GM19099 (cell line): ENCODE results near the gene OBSCN.

Experiments used
- POLR2A ChIP-seq: IDR thresholded peaks from 3 replicates; pipeline ENCODE4 v1.6.1; 2011; ENCODE audit warnings: low read depth; ENCODE audit not compliant: insufficient read length; ENCODE audit errors: extremely low read depth

The OBSCN gene, protein sequence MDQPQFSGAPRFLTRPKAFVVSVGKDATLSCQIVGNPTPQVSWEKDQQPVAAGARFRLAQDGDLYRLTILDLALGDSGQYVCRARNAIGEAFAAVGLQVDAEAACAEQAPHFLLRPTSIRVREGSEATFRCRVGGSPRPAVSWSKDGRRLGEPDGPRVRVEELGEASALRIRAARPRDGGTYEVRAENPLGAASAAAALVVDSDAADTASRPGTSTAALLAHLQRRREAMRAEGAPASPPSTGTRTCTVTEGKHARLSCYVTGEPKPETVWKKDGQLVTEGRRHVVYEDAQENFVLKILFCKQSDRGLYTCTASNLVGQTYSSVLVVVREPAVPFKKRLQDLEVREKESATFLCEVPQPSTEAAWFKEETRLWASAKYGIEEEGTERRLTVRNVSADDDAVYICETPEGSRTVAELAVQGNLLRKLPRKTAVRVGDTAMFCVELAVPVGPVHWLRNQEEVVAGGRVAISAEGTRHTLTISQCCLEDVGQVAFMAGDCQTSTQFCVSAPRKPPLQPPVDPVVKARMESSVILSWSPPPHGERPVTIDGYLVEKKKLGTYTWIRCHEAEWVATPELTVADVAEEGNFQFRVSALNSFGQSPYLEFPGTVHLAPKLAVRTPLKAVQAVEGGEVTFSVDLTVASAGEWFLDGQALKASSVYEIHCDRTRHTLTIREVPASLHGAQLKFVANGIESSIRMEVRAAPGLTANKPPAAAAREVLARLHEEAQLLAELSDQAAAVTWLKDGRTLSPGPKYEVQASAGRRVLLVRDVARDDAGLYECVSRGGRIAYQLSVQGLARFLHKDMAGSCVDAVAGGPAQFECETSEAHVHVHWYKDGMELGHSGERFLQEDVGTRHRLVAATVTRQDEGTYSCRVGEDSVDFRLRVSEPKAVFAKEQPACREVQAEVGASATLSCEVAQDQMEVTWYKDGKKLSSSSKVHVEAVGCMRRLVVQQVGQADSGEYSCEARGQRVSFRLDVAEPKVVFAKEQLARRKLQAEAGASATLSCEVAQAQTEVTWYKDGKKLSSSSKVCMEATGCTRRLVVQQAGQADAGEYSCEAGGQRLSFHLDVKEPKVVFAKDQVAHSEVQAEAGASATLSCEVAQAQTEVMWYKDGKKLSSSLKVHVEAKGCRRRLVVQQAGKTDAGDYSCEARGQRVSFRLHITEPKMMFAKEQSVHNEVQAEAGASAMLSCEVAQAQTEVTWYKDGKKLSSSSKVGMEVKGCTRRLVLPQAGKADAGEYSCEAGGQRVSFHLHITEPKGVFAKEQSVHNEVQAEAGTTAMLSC (N-terminal part only)

DNA sequence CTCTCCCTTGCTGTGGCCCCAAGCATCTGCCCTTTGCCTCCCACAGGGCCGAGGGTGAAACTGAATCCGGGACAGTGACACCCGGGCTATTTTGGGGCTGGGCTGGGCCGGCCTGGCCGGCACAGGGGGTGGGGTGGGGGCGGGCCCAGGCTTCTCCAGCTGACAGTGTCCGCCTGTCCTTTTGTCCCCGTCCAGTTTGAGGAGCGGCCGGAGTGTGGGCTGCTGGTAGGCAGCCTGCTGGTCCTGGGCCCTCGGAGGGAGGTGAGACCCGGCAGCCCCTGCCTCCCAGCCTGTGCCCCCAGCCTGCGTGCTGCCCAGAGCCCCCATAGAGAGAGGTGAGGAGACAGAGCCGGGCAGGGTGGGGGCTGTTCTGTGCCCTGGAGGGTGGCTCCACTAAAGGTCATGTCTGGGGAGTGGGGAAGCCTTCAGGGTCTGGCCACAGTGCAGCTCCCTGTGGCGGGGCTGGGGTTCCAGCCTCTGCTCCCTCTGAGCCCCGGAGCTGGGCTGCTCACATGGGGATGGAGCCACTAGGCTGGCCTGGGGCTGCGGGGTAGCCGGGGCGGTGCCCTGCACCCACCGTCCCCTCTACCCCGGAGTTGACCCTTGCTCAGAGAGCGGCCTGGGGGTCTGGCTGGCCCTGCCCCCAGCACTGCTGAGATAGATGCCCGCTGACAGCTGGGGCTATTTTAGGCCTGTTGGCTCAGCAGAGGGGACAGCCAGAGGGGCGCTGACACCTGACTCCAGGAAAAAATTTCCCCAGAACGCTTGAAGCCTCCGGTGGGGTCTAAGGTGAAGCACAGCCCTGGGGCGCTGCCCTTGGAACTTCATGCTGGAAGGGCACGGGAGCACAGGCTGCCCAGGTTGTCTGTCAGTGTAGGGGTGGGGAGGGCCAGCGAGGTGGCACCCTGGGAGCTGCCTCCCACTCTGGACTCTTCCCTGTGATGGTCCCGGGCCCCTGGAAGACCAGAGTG, at the start of gene OBSCN:
TSS of gene OBSCN (plus strand) at position 194 of the 971 bp plus-strand sequence. CDS start 3,740 bp downstream, outside the sequence.
- no peak for TF ChIP-seq POLR2A

DNA sequence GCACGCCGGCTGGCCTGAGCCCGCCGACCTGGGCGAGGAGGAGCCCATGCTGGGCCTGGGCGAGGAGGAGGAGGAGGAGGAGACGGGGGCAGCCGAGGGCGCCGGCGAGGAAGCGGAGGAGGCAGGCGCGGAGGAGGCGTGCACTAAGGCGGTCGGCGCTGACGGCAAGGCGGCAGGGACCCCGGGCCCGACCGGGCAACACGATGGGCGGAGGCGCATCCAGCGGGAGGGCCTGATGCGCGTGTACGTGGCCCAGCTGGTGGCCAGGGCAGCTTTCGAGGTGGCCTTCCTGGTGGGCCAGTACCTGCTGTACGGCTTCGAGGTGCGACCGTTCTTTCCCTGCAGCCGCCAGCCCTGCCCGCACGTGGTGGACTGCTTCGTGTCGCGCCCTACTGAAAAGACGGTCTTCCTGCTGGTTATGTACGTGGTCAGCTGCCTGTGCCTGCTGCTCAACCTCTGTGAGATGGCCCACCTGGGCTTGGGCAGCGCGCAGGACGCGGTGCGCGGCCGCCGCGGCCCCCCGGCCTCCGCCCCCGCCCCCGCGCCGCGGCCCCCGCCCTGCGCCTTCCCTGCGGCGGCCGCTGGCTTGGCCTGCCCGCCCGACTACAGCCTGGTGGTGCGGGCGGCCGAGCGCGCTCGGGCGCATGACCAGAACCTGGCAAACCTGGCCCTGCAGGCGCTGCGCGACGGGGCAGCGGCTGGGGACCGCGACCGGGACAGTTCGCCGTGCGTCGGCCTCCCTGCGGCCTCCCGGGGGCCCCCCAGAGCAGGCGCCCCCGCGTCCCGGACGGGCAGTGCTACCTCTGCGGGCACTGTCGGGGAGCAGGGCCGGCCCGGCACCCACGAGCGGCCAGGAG, 49.5 kb upstream of the OBSCN start:
- TF ChIP-seq POLR2A, result no peak

DNA sequence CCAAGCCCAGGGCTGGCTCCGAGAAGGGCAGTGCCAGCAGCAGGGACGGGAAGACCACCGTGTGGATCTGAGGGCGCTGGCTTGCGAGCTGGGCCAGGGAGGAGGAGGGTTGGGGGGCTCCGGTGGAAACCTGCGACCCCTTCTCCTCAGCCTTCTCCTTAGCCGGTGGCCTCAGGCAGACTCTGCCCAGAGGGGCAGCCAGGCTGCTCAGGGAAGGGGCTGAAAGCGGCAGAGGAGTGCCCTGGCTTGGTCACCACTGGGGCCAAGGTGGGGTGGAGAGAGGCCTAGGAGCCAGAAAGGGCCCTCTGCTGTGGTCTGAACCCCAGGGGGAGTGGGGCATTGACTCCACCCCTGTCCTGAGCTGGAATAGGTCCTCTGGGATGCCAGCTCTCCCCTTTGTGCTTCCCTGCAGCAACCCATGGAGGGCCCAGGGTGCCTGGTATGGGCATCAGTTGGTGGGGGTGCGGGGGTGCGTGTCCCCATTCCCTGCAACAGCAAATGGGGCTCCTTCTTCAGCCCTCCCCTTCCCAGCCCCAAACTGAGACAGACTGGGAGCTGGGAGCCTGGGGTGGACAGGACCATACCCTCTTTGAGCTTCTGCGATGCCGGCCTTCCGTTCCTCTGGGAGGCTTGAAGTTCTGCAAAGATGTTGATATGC, 48.7 kb upstream of the OBSCN start:
- TF ChIP-seq POLR2A, result no peak

DNA sequence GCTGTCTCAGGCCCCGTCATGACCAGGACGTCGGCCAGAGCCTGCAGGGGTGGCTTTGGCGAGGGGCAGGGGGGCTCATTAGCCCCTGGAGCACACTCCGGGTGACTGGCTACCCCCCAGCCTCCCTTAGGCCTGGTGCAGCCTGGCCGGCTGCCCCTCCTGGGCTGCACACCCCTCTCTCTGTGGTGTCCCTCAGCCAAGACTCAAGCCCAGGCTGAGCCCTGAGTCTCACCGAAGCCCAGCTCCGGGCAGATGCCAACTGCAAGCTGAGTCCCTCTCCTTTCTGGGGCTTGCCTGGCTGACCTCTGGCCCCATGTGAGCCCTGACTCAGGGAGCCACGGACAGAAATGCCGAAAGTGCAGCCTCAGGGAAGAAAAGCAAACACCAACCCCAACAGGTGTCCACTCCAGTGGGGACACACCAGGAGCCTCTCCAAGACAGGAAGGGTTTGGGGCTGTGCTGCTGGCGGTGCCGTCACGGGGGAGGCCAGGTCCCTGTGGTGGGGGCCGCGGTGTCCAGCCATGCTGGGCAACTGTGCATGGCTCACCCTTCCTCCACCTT, 47.6 kb upstream of the OBSCN start:
- no peak for TF ChIP-seq POLR2A

DNA sequence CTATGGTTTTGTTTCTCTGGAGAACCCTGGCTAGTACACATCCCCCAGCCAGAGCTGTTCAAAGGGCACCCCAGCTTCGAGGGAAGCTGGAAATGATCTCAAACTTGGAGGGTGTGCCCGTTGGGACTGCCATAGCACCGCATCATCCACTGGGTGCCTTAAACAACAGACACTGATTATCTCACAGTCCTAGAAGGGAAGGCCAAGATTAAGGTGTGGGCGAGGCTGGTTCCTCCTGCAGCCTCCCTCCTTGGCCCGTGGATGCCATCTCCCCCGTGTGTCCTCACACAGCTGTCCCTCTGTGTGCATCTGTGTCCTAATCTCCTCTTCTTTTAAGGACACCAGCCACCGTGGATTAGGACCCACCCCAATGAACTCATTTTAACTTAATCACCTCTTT, 46.5 kb upstream of the OBSCN start:
- no peak for TF ChIP-seq POLR2A

DNA sequence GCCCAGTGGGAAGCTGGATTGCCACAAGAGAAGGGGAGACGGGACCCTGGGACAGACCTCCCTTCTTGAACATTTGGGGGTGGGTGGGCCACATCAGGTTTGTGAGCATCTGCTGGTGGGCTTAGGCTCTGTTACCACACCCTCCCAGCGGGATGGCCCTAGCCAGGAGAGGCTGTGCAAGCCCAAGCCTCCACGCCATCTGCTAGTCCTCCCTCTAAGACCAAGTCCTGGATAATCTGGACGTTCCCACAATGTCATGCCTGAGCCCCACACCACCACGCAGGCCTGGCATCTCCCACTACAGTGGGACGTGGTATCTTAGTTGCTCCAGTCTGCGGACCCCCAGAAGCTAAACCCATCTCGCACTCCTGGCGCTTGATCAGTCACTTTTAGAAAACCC, 46.0 kb upstream of the OBSCN start:
- TF ChIP-seq POLR2A, result no peak

DNA sequence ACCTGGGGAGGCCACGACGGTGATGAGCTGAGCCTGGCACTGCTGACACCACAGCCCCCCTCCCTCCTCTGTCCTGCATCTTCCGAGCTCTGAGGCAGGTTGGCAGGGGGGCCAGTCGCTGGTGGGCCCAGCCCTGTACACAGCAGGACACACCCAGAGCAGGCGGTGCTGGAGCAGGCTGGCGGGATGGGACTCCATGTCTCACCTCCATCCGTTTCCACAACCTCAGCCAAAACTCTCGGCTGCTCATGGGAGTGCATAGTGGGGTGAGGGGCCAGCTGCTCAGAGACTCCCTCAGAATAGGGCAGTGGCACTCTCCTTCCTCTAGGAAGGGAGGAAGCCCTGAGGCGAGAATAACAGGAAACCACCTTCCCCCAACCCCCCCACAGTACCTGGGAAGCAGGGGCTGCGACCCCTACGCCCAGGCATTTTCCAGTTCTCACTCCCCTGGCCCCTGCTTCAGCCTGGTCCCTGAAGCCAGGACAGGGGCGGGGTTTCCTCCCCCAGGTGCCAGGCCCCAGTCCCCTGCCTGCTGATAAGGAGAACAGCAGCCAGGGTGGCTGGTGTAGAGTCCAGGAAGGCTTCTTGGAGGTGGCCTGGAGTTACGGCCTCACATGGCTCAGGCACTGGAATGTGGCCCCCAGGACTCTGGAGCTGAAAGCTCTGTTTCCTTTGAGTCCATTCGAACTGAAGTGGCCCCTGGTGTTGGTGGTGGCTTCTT, 45.4 kb upstream of the OBSCN start:
- TF ChIP-seq POLR2A, result no peak

DNA sequence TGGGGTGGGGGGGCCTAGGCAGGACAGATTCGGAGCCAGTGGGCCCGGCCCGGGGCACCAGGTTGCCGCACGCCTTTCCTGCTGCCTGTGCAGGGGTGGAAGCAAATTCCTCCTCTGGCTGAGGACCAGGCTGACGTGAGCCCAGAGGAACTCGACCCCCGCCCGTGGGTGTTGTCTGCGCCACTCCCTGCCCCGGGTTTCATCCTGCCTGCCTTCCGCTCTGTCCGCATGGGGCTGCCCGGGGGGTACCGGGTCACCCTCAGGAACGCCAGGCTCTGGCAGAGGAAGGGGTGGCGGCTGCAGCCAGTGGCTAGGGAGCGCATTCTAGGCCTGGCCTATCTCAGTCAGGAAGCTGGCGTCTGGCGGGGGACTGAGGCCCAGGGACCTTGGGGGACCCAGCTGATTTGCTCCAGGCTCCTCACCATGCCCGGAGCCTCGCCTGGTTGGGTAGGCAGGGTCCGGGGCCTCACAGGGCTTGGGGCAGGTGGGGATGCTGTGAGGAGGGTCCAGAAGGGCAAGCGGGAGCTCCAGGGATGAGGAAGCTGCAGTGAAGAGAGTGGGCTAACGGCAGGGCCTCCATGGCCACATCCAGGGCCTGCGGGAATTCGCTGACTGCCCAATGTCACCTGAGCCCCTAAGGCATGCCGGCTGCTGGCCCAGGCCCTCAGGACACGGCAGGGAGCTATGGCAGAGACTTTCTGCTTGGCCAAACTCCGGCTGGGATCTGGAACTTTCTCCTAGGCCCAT, 44.7 kb upstream of the OBSCN start:
- TF ChIP-seq POLR2A, result no peak

DNA sequence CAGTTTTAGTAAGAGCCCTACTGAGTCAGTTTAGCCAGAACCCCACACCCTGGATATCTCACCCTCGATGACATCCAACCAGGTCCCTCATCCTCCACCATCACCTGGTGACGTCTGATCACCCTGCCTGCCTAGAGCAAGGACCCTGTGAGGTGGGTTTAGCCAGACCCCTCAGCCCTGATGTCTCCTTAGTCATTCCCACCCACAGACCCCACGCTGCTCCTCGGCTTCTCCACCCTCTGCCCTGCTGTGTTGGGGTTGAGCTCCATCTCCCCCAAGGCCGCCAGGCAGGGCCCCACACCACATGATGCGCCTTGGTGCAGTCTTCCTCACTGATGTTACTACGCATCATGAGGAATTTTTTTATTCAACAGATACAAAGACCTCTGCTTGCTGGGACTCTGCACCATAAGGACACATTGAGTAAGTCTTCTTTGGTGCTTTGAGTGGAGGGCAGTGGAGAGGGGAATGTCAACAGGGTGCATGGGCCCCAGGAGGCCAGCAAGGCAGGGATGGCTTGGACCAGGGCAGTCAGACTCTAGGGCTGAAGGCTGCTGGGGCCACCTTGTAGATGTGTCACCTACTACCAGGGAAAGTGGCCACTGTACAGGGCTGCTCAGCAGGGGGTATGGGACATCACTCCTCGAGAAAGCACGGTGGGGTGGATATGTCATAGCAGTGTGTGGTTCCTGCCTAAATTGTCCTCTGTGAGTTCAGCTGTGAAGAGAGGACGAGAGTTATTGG, 43.9 kb upstream of the OBSCN start:
- no peak for TF ChIP-seq POLR2A
